RWPE1 (cell line): ENCODE measurements around the gene DPP6.

ENCODE experiments used
- CTCF ChIA-PET: fragments of 350-600 bp; sonication (Branson Sonifier 250); formaldehyde crosslinking; extraction: SDS; loops from one replicate; lab custom pipeline; 2021; lab: Yijun Ruan, JAX
- POLR2A ChIA-PET: fragments of 400-600 bp; formaldehyde crosslinking; extraction: SDS; loops from one replicate; lab custom pipeline; 2020; ENCODE audit warnings: antibody characterized with exemption; ENCODE audit not compliant: low non-redundant PET; lab: Yijun Ruan, JAX
- DNase-seq: peaks from one replicate; pipeline ENCODE4 v3.0.0; 2012; ENCODE audit warnings: low spot score
- H3K27ac ChIP-seq: fragments of 450-650 bp; 2 replicates; pipeline ENCODE4 v1.5.1; 2017
- TF ChIP-seq, protein P1 (sequence below): fragments of 450-650 bp; conservative IDR thresholded peaks from 2 replicates; pipeline ENCODE4 v1.5.1; 2017; ENCODE audit warnings: low read depth, mild to moderate bottlenecking

DPP6 gene

DNA sequence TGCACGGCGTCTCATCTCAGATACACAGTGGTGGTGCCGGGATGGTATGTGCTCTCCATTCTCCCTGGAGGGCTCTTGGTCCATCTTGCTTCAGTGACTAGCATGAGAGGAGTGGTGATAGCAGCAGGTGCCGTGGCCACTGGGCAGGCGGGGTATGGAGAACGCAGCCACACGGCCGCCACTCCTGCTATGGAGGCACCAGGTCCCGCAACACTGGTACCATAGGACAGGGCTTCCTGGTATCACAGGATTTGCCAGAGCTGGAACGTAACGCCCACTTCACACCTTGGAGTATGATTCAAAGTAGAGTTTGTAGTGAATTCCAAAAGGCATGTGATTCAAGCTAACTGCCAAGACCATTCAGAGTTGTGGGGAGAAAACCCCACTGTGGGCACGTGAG, 284.1 kb downstream of the DPP6 start:
- TF ChIP-seq, protein P1, sequence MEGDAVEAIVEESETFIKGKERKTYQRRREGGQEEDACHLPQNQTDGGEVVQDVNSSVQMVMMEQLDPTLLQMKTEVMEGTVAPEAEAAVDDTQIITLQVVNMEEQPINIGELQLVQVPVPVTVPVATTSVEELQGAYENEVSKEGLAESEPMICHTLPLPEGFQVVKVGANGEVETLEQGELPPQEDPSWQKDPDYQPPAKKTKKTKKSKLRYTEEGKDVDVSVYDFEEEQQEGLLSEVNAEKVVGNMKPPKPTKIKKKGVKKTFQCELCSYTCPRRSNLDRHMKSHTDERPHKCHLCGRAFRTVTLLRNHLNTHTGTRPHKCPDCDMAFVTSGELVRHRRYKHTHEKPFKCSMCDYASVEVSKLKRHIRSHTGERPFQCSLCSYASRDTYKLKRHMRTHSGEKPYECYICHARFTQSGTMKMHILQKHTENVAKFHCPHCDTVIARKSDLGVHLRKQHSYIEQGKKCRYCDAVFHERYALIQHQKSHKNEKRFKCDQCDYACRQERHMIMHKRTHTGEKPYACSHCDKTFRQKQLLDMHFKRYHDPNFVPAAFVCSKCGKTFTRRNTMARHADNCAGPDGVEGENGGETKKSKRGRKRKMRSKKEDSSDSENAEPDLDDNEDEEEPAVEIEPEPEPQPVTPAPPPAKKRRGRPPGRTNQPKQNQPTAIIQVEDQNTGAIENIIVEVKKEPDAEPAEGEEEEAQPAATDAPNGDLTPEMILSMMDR = no peak
- CTCF ChIA-PET = no interaction called here
- DNase-seq = no peak
- H3K27ac ChIP-seq = no peak overlapping the region
- POLR2A ChIA-PET = no interaction called here

DNA sequence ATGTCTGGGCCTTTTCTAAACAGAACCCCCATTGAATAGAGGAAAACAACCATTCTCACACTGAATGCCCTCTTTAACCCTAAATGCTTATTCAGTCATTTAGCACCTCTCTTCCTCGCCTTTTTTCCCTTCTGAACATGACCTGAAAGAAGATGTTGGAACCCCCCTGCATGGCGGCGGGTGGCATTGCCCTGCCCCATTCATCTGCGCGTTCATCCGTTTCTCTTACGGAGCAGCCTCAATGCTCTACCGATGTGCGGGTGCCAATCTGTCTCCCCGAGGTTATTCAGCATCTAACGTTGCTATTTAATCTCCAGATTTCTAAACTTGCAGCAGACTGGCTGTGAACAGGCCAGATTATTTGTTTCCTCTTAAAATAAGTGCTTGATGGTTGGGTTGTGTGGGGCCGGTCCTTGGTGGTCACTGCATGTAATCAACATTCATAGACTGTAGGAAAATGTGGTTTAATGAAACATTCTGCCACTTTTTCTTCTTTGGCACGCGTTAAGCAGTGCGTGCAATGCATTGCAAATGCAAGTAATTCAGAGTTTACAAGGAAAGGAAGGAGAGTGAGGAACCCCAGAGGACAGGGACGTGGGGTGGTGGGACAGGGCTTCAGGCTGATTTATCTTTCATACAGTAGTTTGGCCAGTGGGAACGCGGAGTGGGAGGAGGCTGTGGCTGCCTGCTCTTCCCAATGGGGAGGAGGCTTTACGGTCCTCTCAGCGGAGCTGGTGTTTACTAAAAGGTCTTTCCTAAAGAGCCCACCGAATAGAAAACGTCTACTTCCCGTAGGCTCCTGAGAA, 286.7 kb downstream of the DPP6 start:
- H3K27ac ChIP-seq = no peak overlapping the region
- TF ChIP-seq, protein P1 = no peak
- DNase-seq = no peak
- POLR2A ChIA-PET = no interaction called here
- CTCF ChIA-PET = no interaction called here

DNA sequence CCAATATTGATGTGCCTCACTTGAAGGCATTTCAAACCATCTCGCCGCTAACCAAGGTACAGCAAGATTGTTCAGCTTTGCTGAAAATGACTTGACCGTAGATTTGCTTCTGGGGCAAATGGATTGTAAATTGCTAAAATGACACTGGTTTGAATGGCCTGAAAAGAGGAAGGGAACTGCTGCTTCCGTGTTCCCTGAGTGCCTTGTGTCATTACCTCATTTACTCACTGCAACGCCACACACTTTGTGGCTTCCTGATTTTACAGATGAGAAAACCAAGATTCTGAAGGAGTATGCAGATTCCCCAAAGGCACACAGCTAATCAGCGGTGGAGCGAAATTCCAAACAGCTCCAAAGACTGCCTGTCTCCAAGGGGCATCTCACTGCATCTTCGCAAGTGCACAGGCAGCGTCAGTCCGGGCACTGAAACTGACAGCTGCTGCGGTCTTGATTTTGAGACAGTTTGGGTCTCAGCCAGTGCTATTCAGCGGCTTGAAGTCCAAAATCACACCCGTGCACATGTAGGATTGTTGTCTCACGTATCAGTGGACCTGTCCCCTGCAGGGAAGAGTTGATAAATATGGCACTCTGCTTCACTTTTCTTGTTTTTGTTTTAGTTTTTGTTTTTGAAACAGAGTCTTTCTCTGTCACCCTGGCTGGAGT, 290.9 kb downstream of the DPP6 start:
- H3K27ac ChIP-seq = no peak overlapping the region
- TF ChIP-seq, protein P1 = no peak
- POLR2A ChIA-PET = no interaction called here
- DNase-seq = no peak
- CTCF ChIA-PET = no interaction called here

DNA sequence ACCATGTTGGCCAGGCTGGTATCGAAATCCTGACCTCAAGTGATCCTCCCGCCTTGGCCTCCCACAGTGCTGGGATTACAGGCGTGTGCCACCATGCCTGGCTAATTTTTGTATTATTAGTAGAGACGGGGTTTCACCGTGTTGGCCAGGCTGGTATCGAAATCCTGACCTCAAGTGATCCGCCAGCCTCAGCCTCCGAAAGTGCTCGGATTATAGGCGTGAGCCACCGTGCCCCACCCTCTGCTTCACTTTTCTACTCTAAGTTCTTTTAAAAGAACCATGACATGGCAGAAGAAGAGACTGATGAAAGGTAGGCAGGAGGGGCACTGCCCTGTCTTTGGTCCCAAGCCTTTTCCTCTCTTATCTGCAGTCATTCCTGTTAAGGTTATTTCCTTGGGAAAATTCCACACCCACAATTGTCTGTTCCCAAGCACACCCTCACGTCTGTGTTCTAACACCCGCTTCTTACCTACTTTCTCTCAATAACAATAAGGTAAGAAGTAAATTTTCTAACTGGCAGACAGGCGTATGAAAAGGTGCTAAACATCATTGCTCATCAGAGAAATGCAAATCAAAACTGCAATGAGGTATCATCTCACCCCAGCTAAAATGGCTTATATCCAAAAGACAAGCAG, 291.7 kb downstream of the DPP6 start:
- ChIA-PET CTCF (no interaction called here), POLR2A (no interaction called here)
- no peak overlapping the region for H3K27ac ChIP-seq
- no peak for DNase-seq
- TF ChIP-seq, protein P1 = no peak

DNA sequence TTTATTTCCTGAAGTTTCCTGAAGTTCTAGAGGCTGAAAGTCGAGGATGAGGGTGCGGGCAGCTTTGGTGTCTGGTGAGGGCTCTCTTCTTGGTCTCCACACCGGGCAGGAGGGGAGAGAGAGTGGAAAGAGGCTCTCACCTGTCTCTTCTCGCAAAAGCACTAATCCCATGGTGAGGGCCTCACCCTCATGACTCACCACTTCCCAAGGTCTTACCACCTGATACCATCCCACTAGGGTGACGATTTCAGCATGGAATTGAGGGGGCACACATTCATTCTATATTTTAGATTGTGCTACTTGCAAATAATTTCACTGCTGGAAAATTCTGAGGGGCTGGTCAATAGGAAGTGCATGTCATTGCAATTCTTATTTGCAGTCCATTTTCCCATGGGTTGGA, 292.9 kb downstream of the DPP6 start:
- DNase-seq = no peak
- POLR2A ChIA-PET = no interaction called here
- TF ChIP-seq, protein P1 = no peak
- CTCF ChIA-PET = no interaction called here
- H3K27ac ChIP-seq = no peak overlapping the region

DNA sequence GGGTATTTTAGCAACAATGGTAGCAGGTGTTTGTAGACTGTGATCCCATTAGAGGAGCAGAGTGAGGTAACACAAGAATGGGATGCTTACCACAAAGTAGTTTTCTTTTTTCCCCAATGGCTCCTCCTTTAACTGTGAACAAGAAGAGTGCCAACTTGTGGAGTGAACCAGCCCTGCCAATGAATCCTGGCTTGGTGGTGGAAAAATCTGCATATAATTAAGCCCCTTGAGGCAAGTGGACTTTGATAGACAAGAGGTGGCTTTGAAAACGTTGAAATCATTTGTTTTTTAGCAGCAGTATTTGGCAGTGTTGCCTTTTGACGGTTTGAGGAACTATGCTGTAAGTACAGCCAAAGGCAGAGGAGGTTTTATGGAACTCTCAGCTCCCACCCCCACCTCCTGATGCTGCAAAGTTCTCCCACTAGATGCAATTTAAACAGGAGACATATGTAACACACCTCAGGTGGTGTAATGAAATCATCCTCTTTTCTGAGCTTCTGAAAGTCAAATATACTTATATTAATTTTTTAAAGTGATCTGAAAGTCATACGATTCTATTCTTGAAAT, 295.6 kb downstream of the DPP6 start:
- DNase-seq = no peak
- no peak overlapping the region for H3K27ac ChIP-seq
- TF ChIP-seq, protein P1 = no peak
- ChIA-PET CTCF (no interaction called here), POLR2A (no interaction called here)
